ENCODE results near the gene ARHGEF11.

The ARHGEF11 gene

GRCh38 chr1:156885314-156885713 lies 160.2 kb downstream of the ARHGEF11 start:
- no peak overlapping the region for H3K4me2 ChIP-seq
- no peaks in the 10 kb centered on the region for H3K79me2 ChIP-seq (ENCODE audit: insufficient read depth, low read depth)
- H3K27me3 ChIP-seq (ENCODE audit: insufficient read depth, low read depth): peaks cover 86% of the 10 kb centered on the region
- H3K4me1 ChIP-seq (ENCODE audit: low read depth, poor library complexity, severe bottlenecking): peaks cover 8% of the 10 kb centered on the region
- no peak overlapping the region for H3K9ac ChIP-seq
- H4K20me1 ChIP-seq (ENCODE audit: insufficient read depth): no peaks in the 10 kb centered on the region
- no peak overlapping the region for H3K4me3 ChIP-seq (IDR thresholded peaks at IDR 0.05; ENCODE audit: insufficient read depth, low read depth, low read length)
- no peak overlapping the region for H2AFZ ChIP-seq (ENCODE audit: low read depth)
- H3K27ac ChIP-seq: no peak overlapping the region
- no peaks in the 10 kb centered on the region for H3K36me3 ChIP-seq (ENCODE audit: insufficient read depth)
- TF ChIP-seq, protein P1, sequence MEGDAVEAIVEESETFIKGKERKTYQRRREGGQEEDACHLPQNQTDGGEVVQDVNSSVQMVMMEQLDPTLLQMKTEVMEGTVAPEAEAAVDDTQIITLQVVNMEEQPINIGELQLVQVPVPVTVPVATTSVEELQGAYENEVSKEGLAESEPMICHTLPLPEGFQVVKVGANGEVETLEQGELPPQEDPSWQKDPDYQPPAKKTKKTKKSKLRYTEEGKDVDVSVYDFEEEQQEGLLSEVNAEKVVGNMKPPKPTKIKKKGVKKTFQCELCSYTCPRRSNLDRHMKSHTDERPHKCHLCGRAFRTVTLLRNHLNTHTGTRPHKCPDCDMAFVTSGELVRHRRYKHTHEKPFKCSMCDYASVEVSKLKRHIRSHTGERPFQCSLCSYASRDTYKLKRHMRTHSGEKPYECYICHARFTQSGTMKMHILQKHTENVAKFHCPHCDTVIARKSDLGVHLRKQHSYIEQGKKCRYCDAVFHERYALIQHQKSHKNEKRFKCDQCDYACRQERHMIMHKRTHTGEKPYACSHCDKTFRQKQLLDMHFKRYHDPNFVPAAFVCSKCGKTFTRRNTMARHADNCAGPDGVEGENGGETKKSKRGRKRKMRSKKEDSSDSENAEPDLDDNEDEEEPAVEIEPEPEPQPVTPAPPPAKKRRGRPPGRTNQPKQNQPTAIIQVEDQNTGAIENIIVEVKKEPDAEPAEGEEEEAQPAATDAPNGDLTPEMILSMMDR (conservative IDR thresholded peaks at IDR 0.05; ENCODE audit: low read depth, low read length): no peak; the same call in 1 of the 2 replicates
